H54 (cell line): ENCODE data around the gene LMOD1.
"Not testable (repeated sequence)": the region's sequence is repeated elsewhere in the genome, so short reads cannot be mapped to it uniquely, and the experiment has no call there.

Experiments used
- DNase-seq: peaks from one replicate; pipeline ENCODE4 v3.0.0; 2011; ENCODE audit warnings: low spot score, mixed read lengths; ENCODE audit not compliant: insufficient read length
- FAIRE-seq: peaks from 3 replicates; lab custom pipeline; 2011; peaks lifted over from hg19 to GRCh38; lab: Jason Lieb, UNC
- POLR2A ChIP-seq: IDR thresholded peaks from 2 replicates; pipeline ENCODE4 v1.6.1; 2011; ENCODE audit warnings: low read depth, mild to moderate bottlenecking, low read length

The LMOD1 gene

DNA sequence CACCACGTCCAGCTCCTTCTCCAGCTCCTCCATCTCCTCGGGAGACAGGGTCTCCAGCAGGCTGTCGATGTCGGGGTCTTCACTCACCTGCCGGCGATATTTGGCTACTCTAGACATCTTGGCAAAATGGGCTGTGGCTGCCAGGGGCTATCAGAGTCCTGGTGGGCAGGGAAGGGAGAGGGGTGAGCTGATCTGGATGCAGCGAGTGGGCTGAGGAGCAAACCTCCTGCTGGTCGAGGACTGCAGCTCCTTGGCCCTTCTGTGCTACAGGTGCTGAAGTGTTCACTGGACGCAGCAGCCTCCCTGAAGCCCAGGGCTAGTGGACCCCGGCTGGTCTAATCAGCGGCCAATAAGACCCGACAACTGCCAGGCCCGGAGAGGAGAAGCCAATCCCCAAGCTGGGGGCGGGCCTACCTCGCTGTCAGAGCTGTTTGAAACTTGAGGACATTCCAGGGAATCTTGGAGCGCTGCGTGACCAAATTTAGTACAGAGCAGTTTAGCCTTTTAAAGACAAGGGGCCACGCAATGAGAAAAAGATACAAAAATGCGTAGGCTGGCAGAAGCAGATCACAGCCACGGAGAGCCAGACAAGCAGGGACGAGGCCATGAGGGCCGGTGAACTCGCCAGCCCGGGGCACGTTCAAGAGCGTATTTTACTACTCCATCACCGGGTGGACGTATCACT lies at the start of gene LMOD1:
TSS of gene LMOD1 (minus strand) at position 325 of the 685 bp plus-strand sequence. CDS start at position 117, 208 bp downstream.
- no peak for FAIRE-seq
- DNase-seq, result peak; percentile 56
- no peak for TF ChIP-seq POLR2A

DNA sequence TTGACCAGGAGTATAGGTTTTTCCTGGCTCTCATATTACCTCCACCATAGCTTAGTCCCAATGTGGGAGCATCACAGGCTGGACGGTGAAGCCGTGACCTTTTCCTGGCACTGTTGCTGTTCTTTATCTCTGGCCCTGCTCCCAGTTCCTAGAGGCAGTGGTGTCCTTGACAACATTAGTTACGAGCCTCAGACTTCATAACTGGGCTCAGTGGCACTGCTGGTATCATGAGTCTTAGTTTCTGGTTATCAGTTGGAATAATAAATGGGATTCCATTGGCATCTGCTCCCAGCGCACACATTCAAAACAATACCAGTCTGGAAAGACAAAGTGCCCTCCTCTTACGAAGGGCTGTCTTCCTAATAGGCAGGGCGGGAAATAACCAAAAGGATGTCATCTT lies 44.1 kb upstream of the LMOD1 start:
- no peak for TF ChIP-seq POLR2A
- DNase-seq, result no peak
- FAIRE-seq, result no peak

DNA sequence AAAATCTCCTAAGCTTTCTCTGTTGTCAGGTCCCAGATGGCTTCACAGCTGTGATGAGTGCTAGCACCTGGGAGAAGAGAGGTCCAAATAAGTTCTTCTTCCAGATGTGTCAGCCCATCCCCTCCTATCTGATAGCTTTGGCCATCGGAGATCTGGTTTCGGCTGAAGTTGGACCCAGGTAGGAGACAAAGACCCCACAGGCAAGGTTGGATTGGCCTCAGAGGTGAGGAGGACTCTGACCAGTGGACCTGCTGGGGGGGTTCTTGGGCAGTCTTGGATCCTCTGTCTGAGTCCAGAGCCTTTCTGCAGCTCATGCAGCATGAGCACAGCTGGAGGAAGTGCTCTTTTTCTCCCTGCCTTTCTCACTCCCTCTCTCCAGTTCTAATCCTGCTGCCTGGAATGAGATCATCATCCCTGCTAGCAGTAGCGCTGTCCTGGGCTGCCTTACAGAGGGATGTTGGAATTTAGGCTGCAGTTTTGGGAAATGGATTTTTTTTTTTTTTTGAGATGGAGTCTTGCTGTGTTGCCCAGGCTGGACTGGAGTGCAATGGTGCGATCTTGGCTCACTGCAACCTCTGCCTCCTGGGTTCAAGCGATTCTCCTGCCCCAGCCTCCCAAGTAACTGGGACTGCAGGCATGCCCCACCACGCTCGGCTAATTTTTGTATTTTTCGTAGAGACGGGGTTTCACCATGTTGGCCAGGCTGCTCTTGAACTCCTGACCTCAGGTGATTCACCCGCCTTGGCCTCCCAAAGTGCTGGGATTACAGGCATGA lies 43.2 kb upstream of the LMOD1 start:
- DNase-seq (no peak), FAIRE-seq (no peak)
- no peak for TF ChIP-seq POLR2A

DNA sequence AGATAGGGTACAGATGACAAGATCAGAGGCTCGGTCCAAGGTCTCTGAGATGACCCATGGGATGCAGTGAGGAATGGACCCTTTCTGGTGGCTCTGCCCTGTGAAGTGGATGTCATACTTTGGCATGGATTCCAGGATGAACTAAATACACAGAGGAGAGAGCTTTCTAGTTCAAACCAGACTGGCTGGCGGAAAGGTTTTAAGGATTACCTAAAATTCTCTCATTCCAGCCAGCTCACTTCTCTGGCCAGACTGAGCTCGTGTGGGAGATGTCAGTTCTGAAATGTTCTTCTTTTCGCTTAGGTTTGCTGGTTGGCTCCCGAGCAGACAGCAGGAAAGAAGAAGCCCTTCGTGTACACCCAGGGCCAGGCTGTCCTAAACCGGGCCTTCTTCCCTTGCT lies 42.3 kb upstream of the LMOD1 start:
- FAIRE-seq (no peak), DNase-seq (no peak)
- TF ChIP-seq POLR2A, result no peak

DNA sequence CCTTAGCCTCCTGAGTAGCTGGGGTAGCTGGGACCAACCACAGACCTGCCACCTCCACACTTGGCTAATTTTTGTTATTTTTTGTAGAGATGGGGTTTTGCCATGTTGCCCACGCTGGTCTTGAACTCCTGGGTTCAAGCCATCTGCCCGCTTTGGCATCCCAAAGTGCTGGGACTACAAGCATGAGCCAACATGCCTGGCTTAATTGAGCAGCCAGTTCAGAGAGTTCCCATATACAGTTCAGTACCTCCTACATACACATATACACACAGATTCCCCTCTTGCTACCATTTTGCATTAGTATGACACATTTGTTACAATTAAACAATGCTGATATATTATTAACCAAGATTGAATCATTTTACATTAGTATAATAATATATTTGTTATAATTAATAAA lies 39.0 kb upstream of the LMOD1 start:
- TF ChIP-seq POLR2A, result no peak
- no peak for FAIRE-seq
- DNase-seq, result no peak

DNA sequence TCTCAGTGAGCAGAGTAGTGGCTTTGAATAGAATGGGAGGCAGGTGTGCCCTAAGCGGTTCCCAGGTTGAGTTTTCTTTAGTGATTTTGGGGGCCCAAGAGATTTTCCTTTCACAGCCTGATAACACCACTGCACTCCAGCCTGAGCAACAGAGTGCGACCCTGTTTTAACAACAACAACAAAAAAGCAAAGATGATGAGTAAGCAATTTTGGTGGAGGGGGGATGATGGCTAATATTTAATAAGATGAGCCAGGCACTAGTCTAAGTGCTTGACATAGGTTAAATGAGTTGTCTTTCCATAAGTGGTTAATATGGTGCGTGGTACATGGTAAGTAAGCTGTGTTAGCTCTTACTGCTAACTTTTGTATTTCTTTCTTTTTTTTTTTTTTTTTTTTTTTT lies 38.1 kb upstream of the LMOD1 start:
- no peak for DNase-seq
- FAIRE-seq, result no peak
- TF ChIP-seq POLR2A, result no peak

DNA sequence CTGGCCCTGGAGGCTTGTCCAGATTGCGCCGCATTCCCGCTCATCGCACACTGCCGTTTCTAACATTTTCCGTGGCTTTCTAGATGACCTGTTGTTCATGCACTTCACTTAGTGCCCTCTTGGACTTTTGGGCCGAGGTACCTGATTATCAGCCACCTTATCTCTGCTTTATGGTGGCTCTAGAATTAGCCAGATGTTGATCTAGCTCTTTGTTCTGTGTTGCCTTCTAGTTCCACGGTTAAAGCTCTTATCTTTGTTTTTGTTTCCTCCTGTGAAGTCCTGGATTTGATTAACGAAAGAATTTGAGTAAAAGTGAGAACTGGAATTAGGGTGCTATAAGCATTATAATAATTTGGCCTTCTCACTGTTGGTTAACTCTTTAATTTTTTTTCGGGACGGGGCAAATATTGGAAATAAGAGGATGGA lies 37.0 kb upstream of the LMOD1 start:
- FAIRE-seq, result no peak
- TF ChIP-seq POLR2A, result no peak
- no peak for DNase-seq

DNA sequence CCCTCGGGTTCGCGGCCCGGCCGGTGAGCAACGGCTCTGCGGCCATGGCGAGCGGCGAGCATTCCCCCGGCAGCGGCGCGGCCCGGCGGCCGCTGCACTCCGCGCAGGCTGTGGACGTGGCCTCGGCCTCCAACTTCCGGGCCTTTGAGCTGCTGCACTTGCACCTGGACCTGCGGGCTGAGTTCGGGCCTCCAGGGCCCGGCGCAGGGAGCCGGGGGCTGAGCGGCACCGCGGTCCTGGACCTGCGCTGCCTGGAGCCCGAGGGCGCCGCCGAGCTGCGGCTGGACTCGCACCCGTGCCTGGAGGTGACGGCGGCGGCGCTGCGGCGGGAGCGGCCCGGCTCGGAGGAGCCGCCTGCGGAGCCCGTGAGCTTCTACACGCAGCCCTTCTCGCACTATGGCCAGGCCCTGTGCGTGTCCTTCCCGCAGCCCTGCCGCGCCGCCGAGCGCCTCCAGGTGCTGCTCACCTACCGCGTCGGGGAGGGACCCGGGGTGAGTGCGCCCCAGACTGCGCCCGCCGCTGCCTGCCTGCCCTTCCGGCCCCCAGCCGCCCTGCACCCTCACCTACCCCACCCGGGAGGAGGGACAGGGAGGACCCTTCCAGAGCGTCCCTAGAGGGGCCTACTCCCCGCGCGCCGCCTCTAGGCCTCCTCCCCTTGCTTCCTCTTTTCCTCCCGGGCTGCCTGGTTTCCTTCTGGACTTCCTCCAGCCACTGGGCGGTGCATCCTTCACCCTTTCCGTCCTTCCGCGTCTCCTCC lies 36.5 kb upstream of the LMOD1 start, which contains the start of gene RNPEP:
TSS of gene RNPEP (plus strand) at position 26 of the 757 bp plus-strand sequence. CDS start at position 45, 19 bp downstream.
- FAIRE-seq (no peak), DNase-seq (peak; percentile 92)
- peak; percentile 91 for TF ChIP-seq POLR2A

DNA sequence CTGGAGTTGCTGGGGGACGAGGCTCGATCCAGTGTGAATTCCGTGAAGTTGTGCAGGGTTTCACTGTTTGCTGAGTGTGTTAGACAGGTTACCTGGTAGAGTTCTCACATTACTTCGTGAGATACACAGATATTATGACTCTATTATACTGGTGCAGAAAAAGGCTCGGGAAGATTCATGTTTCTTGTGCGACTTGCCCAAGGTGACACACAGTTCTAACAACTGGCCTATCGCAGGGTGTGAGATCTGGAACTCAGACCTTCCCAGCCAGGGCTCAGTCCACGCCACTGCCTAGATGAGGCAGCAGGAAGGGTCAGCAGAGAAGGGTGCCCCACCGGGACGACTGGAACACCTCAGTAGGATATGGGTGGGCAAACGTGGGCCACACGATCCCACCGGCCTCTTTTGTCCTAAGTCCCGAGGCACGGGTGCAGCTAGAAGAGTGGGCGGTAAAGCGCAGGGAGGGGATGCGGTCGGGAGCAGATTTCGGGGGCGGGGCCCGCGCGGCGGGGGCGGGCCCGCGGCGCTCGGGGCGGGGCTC lies 35.8 kb upstream of the LMOD1 start:
- FAIRE-seq, result no peak
- TF ChIP-seq POLR2A, result no peak
- DNase-seq, result peak; percentile 76

DNA sequence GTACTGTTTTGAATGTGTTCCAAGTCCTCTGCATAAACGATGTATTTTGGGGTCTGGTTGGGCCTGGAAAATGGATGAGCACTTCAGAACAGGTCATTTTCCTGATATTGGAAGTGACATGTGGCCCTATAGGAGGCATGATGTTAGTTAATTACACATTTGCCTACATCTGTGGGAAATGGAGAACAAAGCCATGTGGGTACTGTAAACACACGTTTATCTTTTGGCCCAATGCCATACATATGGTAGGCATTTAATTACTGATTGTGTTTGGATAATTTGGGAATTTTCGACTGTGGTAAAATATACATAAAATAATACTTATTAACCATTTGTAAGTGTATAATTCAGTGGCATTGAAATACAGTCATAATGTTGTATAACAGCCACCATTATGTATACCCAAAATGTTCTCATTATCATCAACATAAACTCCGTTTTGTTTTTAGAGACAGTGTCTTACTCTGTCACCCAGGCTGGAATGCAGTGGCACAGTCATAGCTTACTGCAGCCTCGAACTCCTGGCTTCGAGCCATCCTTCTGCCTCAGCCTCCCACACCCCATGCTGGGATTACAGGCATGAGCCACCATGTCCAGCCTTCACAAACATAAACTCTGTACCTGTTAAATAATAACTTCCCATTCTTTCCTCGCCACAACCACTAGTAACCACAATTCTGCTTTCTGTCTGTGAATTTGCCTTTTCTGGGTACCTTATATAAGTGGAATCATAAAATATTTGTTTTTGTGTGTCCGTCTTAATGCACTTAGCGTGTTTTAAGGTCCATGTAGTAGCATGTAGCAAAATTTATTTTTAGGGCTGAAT lies 24.2 kb upstream of the LMOD1 start:
- FAIRE-seq (peak; percentile 27), DNase-seq (no peak)

DNA sequence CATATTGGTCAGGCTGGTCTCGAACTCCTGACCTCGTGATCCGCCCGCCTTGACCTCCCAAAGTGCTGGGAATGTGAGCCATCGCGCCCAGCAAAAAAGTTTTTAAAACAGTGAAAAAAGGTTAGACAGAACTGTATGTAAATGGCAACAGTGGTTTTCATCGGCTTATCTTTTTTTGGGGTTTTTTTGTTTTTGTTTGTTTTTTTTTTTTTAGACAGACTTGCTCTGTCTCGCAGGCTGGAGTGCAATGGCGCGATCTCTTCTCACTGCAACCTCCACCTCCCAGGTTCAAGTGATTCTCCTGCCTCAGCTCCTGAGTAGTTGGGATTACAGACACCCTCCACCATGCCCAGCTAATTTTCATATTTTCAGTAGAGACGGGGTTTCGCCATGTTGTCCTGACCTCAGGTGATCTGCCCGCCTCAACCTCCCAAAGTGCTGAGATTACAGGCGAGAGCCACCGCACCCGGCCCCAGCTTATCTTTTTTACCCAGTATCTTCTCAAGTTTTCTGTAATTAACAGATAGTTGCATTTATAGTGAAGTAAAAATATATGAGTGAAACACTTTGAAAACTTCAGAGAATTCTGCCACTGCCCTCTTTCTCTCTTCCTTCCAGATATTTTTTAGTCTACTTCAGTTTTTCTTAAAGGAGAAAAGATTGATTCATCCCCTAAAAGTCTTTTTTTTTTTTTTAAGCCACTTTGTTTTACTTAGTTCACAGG lies 22.0 kb upstream of the LMOD1 start:
- no peak for FAIRE-seq
- no peak for TF ChIP-seq POLR2A
- no peak for DNase-seq

More for the DNA sequence above, 24.2 kb upstream of the LMOD1 start:
- TF ChIP-seq POLR2A, result no peak

DNA sequence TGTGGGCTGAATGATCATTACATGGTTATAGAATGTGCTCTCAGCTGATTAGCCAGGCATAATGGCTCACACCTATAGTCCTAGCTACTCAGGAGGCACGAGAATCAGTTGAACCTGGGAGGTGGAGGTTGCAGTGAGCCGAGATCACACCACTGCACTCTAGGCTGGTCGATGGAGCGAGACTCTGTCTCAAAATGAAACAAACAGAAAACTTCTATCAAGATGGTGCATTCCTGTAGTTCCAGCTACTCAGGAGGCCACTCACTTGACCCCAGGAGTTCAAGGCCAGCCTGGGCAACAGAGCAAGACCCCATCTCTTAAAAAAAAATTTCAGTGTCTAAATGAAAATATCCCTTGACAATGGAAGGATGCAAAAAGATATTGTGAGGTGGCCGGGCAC lies 19.8 kb upstream of the LMOD1 start:
- TF ChIP-seq POLR2A, result no peak
- FAIRE-seq (no peak), DNase-seq (no peak)

DNA sequence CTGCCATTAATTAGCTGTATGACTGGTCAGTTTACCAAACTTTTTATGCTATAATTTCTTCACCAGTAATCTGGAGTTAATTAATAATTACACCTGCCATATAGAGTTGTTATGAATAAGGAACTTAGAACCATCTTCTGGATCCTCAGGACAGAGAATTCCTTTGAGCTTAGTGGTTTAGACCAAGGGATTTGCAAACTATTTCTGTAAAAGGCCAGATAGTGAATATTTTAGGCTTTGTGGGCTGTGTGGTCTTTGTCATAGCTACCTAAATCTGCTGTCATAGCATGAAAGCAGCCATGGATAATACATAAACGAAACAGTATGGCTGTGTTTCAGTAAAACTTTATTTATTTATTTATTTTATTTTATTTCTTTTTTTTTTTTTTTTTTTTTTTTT lies 17.9 kb upstream of the LMOD1 start:
- FAIRE-seq, result no peak
- no peak for DNase-seq
- no peak for TF ChIP-seq POLR2A

DNA sequence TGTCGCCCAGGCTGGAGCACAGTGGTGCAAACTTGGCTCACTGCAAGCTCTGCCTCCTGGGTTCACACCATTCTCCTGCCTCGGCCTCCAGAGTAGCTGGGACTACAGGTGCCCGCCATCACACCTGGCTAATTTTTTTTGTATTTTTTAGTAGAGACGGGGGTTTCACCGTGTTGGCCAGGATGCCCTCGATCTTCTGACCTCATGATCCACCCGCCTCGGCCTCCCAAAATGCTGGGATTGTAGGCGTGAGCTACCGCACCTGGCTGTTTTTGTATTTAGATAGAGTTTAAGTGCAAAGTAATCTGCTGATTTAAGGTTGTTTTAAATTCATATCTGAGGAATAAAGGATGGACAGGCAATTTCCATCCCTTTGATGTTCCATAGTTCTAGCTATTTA lies 16.0 kb upstream of the LMOD1 start:
- DNase-seq, FAIRE-seq: not testable (repeated sequence)
